ENCODE measurements around the gene ORC1. TPM values are rescaled to one million over a fixed set of nuclear protein-coding genes. Genes with fewer than 3 reads are reported as not detected.

Gene ORC1
- total RNA-seq, 1 experiment from 2014 or later, result 25.6 TPM

DNA sequence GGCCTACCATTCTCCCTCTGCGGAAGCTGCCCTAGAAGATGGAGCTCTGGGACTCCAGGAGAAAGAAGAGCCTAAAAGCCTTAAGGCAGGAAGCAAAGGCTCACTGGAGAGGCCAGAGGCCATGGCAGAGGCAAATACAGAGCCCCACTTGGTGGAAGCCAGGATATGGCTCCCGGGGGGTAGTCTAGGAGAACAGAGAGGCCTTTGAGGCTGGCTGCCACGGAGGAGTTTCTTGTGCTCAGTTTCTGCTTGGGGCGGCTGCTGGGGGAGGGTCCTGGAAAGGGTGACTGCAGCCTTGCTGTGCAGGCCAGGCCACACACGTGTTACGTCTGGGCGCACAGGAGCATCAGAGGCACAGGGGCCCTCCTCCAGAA, 43.6 kb downstream of the ORC1 start:
- peaks cover 36 to 40% of the 10 kb centered on the region in 2 experiments for H3K36me3 ChIP-seq (ENCODE audit: control insufficient read depth in 1 of 2, insufficient read depth in 2 of 2, low read length in 2 of 2)
- CTCF ChIA-PET, result no interaction called here

More for the DNA sequence above, 43.6 kb downstream of the ORC1 start:
- DNase-seq (ENCODE audit: low read depth, low spot score), result no peak
- peaks cover 20% of the 10 kb centered on the region for H3K79me2 ChIP-seq (ENCODE audit: insufficient read depth, low read length)
- no peaks in the 10 kb centered on the region for H3K9me2 ChIP-seq (ENCODE audit: insufficient read depth)
- intact Hi-C loops (cut with micrococcal nuclease), result no loop called here
- ChIA-PET POLR2A (no interaction called here), RAD21 (ENCODE audit: low non-redundant PET in 1 of 2, low total read pairs in 2 of 2, uncharacterized antibody in 2 of 2, unreplicated experiment in 2 of 2) (no interaction called here)
- no TSS peak for BruUV-seq (replicated peaks)
- H3K4me1 ChIP-seq (ENCODE audit: control insufficient read depth in 1 of 2, insufficient read depth in 2 of 2, low read length in 2 of 2), result peaks cover 6 to 14% of the 10 kb centered on the region in 2 experiments; a peak in 3 of 4 replicates
- no peak for ATAC-seq
- no peak overlapping the region for H2AFZ ChIP-seq (ENCODE audit: low read depth, low read length, poor library complexity, severe bottlenecking)
- TF ChIP-seq RAD21 (IDR thresholded peaks at IDR 0.05; ENCODE audit: low read depth) (no peak), JUND (IDR thresholded peaks at IDR 0.05) (no peak), EZH2phosphoT487 (IDR thresholded peaks at IDR 0.05; ENCODE audit: borderline replicate concordance) (no peak)
- TF ChIP-seq, protein P1, sequence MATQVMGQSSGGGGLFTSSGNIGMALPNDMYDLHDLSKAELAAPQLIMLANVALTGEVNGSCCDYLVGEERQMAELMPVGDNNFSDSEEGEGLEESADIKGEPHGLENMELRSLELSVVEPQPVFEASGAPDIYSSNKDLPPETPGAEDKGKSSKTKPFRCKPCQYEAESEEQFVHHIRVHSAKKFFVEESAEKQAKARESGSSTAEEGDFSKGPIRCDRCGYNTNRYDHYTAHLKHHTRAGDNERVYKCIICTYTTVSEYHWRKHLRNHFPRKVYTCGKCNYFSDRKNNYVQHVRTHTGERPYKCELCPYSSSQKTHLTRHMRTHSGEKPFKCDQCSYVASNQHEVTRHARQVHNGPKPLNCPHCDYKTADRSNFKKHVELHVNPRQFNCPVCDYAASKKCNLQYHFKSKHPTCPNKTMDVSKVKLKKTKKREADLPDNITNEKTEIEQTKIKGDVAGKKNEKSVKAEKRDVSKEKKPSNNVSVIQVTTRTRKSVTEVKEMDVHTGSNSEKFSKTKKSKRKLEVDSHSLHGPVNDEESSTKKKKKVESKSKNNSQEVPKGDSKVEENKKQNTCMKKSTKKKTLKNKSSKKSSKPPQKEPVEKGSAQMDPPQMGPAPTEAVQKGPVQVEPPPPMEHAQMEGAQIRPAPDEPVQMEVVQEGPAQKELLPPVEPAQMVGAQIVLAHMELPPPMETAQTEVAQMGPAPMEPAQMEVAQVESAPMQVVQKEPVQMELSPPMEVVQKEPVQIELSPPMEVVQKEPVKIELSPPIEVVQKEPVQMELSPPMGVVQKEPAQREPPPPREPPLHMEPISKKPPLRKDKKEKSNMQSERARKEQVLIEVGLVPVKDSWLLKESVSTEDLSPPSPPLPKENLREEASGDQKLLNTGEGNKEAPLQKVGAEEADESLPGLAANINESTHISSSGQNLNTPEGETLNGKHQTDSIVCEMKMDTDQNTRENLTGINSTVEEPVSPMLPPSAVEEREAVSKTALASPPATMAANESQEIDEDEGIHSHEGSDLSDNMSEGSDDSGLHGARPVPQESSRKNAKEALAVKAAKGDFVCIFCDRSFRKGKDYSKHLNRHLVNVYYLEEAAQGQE (IDR thresholded peaks at IDR 0.05; ENCODE audit: low read depth), result no peak
- H3K4me2 ChIP-seq (ENCODE audit: low read length), result no peak overlapping the region
- H4K20me1 ChIP-seq (ENCODE audit: insufficient read depth), result no peaks in the 10 kb centered on the region
- no peak overlapping the region for H3K4me3 ChIP-seq (replicated peaks in 1 of 2; ENCODE audit: low read depth in 1 of 2, low read length in 2 of 2)
- no peak overlapping the region for H3K9ac ChIP-seq (ENCODE audit: low read length)
- no peak overlapping the region for H3K27ac ChIP-seq (ENCODE audit: low read depth, low read length)
- no peaks in the 10 kb centered on the region for H3K9me3 ChIP-seq (ENCODE audit: control insufficient read depth in 1 of 2, insufficient read depth in 1 of 2, low read depth in 1 of 2, low read length in 2 of 2)
- no peaks in the 10 kb centered on the region for H3K27me3 ChIP-seq (ENCODE audit: insufficient read depth, low read length)

Measured in HCT116 (cell line).